B cell (primary cell): ENCODE measurements around the gene DPP10. TPM values are rescaled to one million over a fixed set of nuclear protein-coding genes. Genes with fewer than 3 reads are reported as not detected.

Experiments used
- ATAC-seq: fragments of 200-7000 bp; cut with Tn5 transposase; one replicate; pipeline ENCODE4 v1.10.0; 2021; ENCODE audit warnings: low read depth, mild to moderate bottlenecking, moderate number of reproducible peaks, moderate library complexity
- CTCF ChIA-PET: fragments of 350-600 bp; sonication (Branson Sonifier 250); formaldehyde crosslinking; loops from one replicate; lab custom pipeline; 2021; ENCODE audit warnings: antibody characterized with exemption, inconsistent platforms; lab: Charles Lee
- POLR2A ChIA-PET: fragments of 350-600 bp; sonication (Branson Sonifier 250); formaldehyde crosslinking; loops from one replicate; lab custom pipeline; 2021; ENCODE audit warnings: antibody characterized with exemption; lab: Charles Lee
- DNase-seq: peaks from one replicate; pipeline ENCODE4 v3.0.0; 2013
- H2AFZ ChIP-seq: 2 replicates; pipeline ENCODE4 v1.6.1; 2012; ENCODE audit warnings: mild to moderate bottlenecking, low read depth, low read length; ENCODE audit not compliant: insufficient read depth, poor library complexity, severe bottlenecking
- H3K27ac ChIP-seq, 2 donors: 1 replicate in 1 of 2; 2 replicates in 1 of 2; pipeline ENCODE4 v1.5.1; 2012 to 2013; ENCODE audit warnings: low read length in 2 of 2, mild to moderate bottlenecking in 2 of 2, moderate library complexity in 1 of 2
- H3K27me3 ChIP-seq, 4 experiments: fragments of 200-600 bp in 1 of 4; sonication (generic) in 1 of 4; replicated peaks in 1 of 4; 1 replicate in 2 of 4; 2 replicates in 2 of 4; pipeline versions ENCODE4 v1.6.1 to v1.7.0; 2013 to 2016; ENCODE audit warnings: low read length in 3 of 4, mild to moderate bottlenecking in 2 of 4, mixed read lengths in 1 of 4, moderate library complexity in 1 of 4; ENCODE audit not compliant: insufficient read depth in 4 of 4, control insufficient read depth in 3 of 4; ENCODE audit errors: control extremely low read depth in 1 of 4
- H3K36me3 ChIP-seq, 2 experiments: replicated peaks in 1 of 2; 1 replicate in 1 of 2; 2 replicates in 1 of 2; pipeline versions ENCODE4 v1.6.1 to v1.7.1; 2013; ENCODE audit warnings: low read length in 1 of 2; ENCODE audit not compliant: insufficient read depth in 2 of 2, control insufficient read depth in 1 of 2; ENCODE audit errors: control extremely low read depth in 1 of 2, extremely low read depth in 1 of 2
- H3K4me1 ChIP-seq, 2 donors: fragments of 200-600 bp in 1 of 2; sonication (generic) in 1 of 2; 1 replicate in 1 of 2; 2 replicates in 1 of 2; pipeline versions ENCODE4 v1.5.1 to v1.6.1; 2013 to 2017; ENCODE audit warnings: low read length in 2 of 2; ENCODE audit not compliant: control insufficient read depth in 2 of 2, insufficient read depth in 2 of 2
- H3K4me2 ChIP-seq: replicated peaks from 2 replicates; pipeline ENCODE3; 2012; ENCODE audit warnings: mild to moderate bottlenecking, low read depth, low read length; ENCODE audit not compliant: poor library complexity, severe bottlenecking
- H3K4me3 ChIP-seq, 5 experiments: fragments of 200-600 bp in 1 of 5; sonication (generic) in 1 of 5; 1 replicate in 3 of 5; 2 replicates in 2 of 5; pipeline versions ENCODE4 v1.5.1 to v1.7.0; 2011 to 2016; ENCODE audit warnings: low read length in 4 of 5, mild to moderate bottlenecking in 4 of 5, low read depth in 2 of 5, control low read depth in 1 of 5, moderate library complexity in 1 of 5; ENCODE audit not compliant: insufficient read depth in 1 of 5; ENCODE audit errors: control extremely low read depth in 1 of 5, extremely low read depth in 1 of 5
- H3K79me2 ChIP-seq: fragments of 200-600 bp; sonication (generic); one replicate; pipeline ENCODE4 v1.6.0; 2016; ENCODE audit warnings: low read length; ENCODE audit not compliant: control insufficient read depth, insufficient read depth
- H3K9ac ChIP-seq: fragments of 200-600 bp; sonication (generic); 2 replicates; pipeline ENCODE4 v1.6.1; 2017; ENCODE audit warnings: mild to moderate bottlenecking, low read length, moderate library complexity
- H3K9me3 ChIP-seq, 3 donors: one replicate each; pipeline versions ENCODE4 v1.6.1 to v1.7.1; 2013; ENCODE audit warnings: low read length in 2 of 3; ENCODE audit not compliant: control insufficient read depth in 2 of 3, insufficient read depth in 1 of 3; ENCODE audit errors: control extremely low read depth in 1 of 3
- H4K20me1 ChIP-seq: 2 replicates; pipeline ENCODE4 v1.6.0; 2012; ENCODE audit warnings: mild to moderate bottlenecking, low read length; ENCODE audit not compliant: insufficient read depth, control insufficient read depth, poor library complexity, severe bottlenecking
- H3K27ac Mint-ChIP-seq: one replicate; pipeline ENCODE4 v1.8.0; 2021; ENCODE audit warnings: mixed read lengths
- H3K27me3 Mint-ChIP-seq: one replicate; pipeline ENCODE4 v1.8.0; 2021; ENCODE audit warnings: mixed read lengths
- H3K4me1 Mint-ChIP-seq: one replicate; pipeline ENCODE4 v1.8.0; 2021; ENCODE audit warnings: mixed read lengths
- H3K4me3 Mint-ChIP-seq: one replicate; pipeline ENCODE4 v1.8.0; 2021; ENCODE audit warnings: mixed read lengths
- H3K9me3 Mint-ChIP-seq: one replicate; pipeline ENCODE4 v1.8.0; 2022; ENCODE audit warnings: mixed read lengths; ENCODE audit not compliant: insufficient read depth
- EZH2 ChIP-seq: IDR thresholded peaks from 2 replicates; pipeline ENCODE4 v1.6.1; 2012; ENCODE audit warnings: borderline replicate concordance, low read depth, mild to moderate bottlenecking, moderate library complexity, low read length; ENCODE audit not compliant: insufficient read depth, poor library complexity, severe bottlenecking
- WGBS: methylation state at CpG from one replicate; pipeline ENCODE4 v1.1.5; 2013; ENCODE audit warnings: missing lambda C conversion rate; ENCODE audit not compliant: insufficient coverage; 5-methylcytosine and 5-hydroxymethylcytosine counted together
- intact Hi-C: fragments of 100-400 bp; cut with micrococcal nuclease; formaldehyde crosslinking; loops from one replicate; pipeline ENCODE4 v1.10.0; 2022
- polyA plus RNA-seq: library from polyadenylated mRNA; depleted of rRNA; stranded (reverse); fragments of >200 nt; gene quantifications from 2 replicates; pipeline ENCODE4 v1.2.3, GENCODE V29; 2012
- total RNA-seq, 2 donors: library from RNA; stranded (reverse); fragments of 120-200 nt in 1 of 2; gene quantifications; 1 replicate in 1 of 2; 2 replicates in 1 of 2; pipeline versions ENCODE4 v1.2.3 to v1.2.4, GENCODE V29; 2013 to 2022
- TF ChIP-seq, protein P1 (sequence below): fragments of 200-600 bp; IDR thresholded peaks from one replicate; pipeline ENCODE4 v1.8.0; 2022; ENCODE audit warnings: antibody characterized with exemption, mild to moderate bottlenecking

Gene DPP10
- total and polyA plus RNA-seq, 2 donors (not counting 1 experiment from before 2014, with no cell fraction given) = not detected

DNA sequence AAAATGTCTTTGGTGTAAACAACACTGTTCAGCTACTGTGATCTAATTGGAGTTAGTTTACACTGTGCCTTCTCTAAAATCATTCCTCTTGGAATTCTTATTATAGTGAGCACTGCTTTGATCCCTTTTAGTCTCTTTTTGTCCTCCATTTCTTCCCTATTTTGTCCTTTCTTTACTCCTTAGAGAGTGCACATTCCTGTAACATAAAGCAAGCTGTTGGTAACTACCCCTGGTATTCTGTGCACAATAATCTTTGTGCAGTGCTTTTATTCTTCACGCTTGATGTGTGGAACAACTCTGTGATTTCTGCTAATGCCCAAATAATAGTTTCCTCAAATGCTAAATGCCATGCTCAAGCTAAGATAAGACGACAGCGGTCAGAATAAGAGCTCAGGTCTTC, 401.5 kb downstream of the DPP10 start:
- ATAC-seq = no peak
- no peak overlapping the region for H3K9ac ChIP-seq
- no peak for DNase-seq
- POLR2A ChIA-PET = no interaction called here
- Mint-ChIP-seq H3K27me3 (no peaks in the 10 kb centered on the region), H3K9me3 (no peaks in the 10 kb centered on the region), H3K4me1 (no peaks in the 10 kb centered on the region), H3K27ac (no peak overlapping the region), H3K4me3 (no peak overlapping the region)
- no peaks in the 10 kb centered on the region for H3K9me3 ChIP-seq
- no peak overlapping the region for H3K27ac ChIP-seq
- H3K4me3 ChIP-seq = no peak overlapping the region
- H4K20me1 ChIP-seq = no peaks in the 10 kb centered on the region
- no peak overlapping the region for H3K4me2 ChIP-seq
- intact Hi-C loops = no loop called here
- whole genome bisulfite sequencing = no CpG with 5 or more reads among the region's 3 CpGs
- no peaks in the 10 kb centered on the region for H3K27me3 ChIP-seq
- H2AFZ ChIP-seq = no peak overlapping the region
- H3K4me1 ChIP-seq = no peaks in the 10 kb centered on the region
- no peaks in the 10 kb centered on the region for H3K79me2 ChIP-seq
- TF ChIP-seq, protein P1, sequence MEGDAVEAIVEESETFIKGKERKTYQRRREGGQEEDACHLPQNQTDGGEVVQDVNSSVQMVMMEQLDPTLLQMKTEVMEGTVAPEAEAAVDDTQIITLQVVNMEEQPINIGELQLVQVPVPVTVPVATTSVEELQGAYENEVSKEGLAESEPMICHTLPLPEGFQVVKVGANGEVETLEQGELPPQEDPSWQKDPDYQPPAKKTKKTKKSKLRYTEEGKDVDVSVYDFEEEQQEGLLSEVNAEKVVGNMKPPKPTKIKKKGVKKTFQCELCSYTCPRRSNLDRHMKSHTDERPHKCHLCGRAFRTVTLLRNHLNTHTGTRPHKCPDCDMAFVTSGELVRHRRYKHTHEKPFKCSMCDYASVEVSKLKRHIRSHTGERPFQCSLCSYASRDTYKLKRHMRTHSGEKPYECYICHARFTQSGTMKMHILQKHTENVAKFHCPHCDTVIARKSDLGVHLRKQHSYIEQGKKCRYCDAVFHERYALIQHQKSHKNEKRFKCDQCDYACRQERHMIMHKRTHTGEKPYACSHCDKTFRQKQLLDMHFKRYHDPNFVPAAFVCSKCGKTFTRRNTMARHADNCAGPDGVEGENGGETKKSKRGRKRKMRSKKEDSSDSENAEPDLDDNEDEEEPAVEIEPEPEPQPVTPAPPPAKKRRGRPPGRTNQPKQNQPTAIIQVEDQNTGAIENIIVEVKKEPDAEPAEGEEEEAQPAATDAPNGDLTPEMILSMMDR = no peak
- TF ChIP-seq EZH2 = no peak
- CTCF ChIA-PET = no interaction called here
- no peaks in the 10 kb centered on the region for H3K36me3 ChIP-seq

DNA sequence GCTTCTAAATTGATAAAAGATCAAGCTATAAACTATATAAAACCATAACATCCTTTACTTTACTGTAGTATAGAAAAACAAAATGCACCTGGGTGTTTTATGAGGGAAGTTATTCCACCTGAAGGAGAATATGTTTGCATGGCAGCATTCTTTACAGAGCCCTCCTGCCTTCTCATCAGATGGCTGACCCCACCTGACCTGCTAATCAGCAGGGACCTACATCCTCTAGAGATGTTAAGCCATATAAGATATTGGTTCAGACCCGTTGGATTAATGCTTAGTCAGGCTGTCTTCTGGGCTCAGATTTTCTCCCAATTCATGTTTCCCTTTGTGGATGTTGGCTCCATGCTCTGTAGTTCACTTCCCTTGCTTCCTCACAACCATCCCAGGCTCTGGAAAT, 414.8 kb downstream of the DPP10 start:
- TF ChIP-seq, protein P1 = no peak
- no peak for TF ChIP-seq EZH2
- Histone ChIP-seq H2AFZ (no peak overlapping the region), H3K4me3 (no peak overlapping the region), H3K27ac (no peak overlapping the region), H3K9me3 (no peaks in the 10 kb centered on the region), H3K4me2 (no peak overlapping the region), H3K27me3 (no peaks in the 10 kb centered on the region), H3K79me2 (no peaks in the 10 kb centered on the region), H4K20me1 (no peaks in the 10 kb centered on the region), H3K9ac (no peak overlapping the region), H3K36me3 (no peaks in the 10 kb centered on the region), H3K4me1 (no peaks in the 10 kb centered on the region)
- POLR2A ChIA-PET = no interaction called here
- Mint-ChIP-seq H3K27me3 (no peaks in the 10 kb centered on the region), H3K4me1 (no peaks in the 10 kb centered on the region), H3K27ac (no peak overlapping the region), H3K9me3 (no peaks in the 10 kb centered on the region), H3K4me3 (no peak overlapping the region)
- CTCF ChIA-PET = no interaction called here
- intact Hi-C loops = no loop called here
- no peak for ATAC-seq
- DNase-seq = no peak
- WGBS = no CpG with 5 or more reads among the region's 1 CpG
